Measurements from ENCODE around the gene C2orf78. TPM values are rescaled to one million over a fixed set of nuclear protein-coding genes. Genes with fewer than 3 reads are reported as not detected.

The C2orf78 gene
- total and polyA plus RNA-seq, 10 of the 15 experiments (the other 5 are each of a cell fraction or from before 2014, with no cell fraction given): 0.08 to 0.82 (median 0.40) TPM

GRCh38 chr2:73739101-73739500 is 44.9 kb upstream of the C2orf78 start:
- H3K79me2 ChIP-seq (ENCODE audit: control insufficient read depth, insufficient read depth, low read length): peaks cover 18% of the 10 kb centered on the region
- no peak overlapping the region for H3K4me2 ChIP-seq (ENCODE audit: control insufficient read depth, insufficient read depth)
- ChIA-PET CTCF (interaction anchor here (0.6 kb wide), 2 partner anchors 380 to 657 kb away, joined by 3 read pairs; no protein-coding TSS in a partner anchor), SMC1A (ENCODE audit: uncharacterized antibody, unreplicated experiment) (interaction anchor here (1.1 kb wide), 1 partner anchor 9 kb away, joined by 3 read pairs; no protein-coding TSS in a partner anchor), POLR2A (no interaction called here), RAD21 (ENCODE audit: unreplicated experiment) (no interaction called here)
- in situ Hi-C loops (cut with MboI) (no loop called here), intact Hi-C loops (cut with micrococcal nuclease; ENCODE audit: unreplicated experiment) (no loop called here)
- BruUV-seq (replicated peaks): no TSS peak
- no peak for DNase-seq (ENCODE audit: low read depth, low spot score)
- 0 out of 2 replicates have a peak, but pooled peaks cover 4% of the 10 kb centered on the region for H3K4me1 ChIP-seq (ENCODE audit: control insufficient read depth, insufficient read depth, low read length)
- no peak for ATAC-seq
- no peak for TF ChIP-seq PBX3 (IDR thresholded peaks at IDR 0.05; ENCODE audit: insufficient replicate concordance, low read depth, low read length)
- no peak for TF ChIP-seq ZNF217 (IDR thresholded peaks at IDR 0.05)
- no peak for TF ChIP-seq BCL11A (IDR thresholded peaks at IDR 0.05; ENCODE audit: low read depth, low read length)
- TF ChIP-seq ZBTB40 (IDR thresholded peaks at IDR 0.05; ENCODE audit: borderline replicate concordance): no peak
- TF ChIP-seq SMC3 (IDR thresholded peaks at IDR 0.05; ENCODE audit: borderline replicate concordance, low read length): no peak
- TF ChIP-seq EP300 (IDR thresholded peaks at IDR 0.05; ENCODE audit: borderline replicate concordance in 1 of 2, control insufficient read depth in 1 of 2, low read depth in 2 of 2, low read length in 2 of 2): no peak
- TF ChIP-seq BCL3 (IDR thresholded peaks at IDR 0.05; ENCODE audit: borderline replicate concordance, insufficient read depth, low read depth, low read length, poor library complexity, severe bottlenecking): no peak
- no peak overlapping the region for H3K9ac ChIP-seq (ENCODE audit: control insufficient read depth, insufficient read depth, low read length)
- H4K20me1 ChIP-seq (ENCODE audit: control insufficient read depth, insufficient read depth): no peaks in the 10 kb centered on the region
- FAIRE-seq: no peak
- WGBS (ENCODE audit: insufficient coverage, insufficient replicate concordance, low lambda C conversion rate, missing lambda C conversion rate): 90% methylated on average over 3 of the region's 3 CpGs
- no peak overlapping the region for H3K27ac ChIP-seq (ENCODE audit: control insufficient read depth, insufficient read depth)
- H3K27me3 ChIP-seq (replicated peaks in 1 of 2; ENCODE audit: control insufficient read depth in 2 of 2, insufficient read depth in 2 of 2, low read length in 1 of 2): no peaks in the 10 kb centered on the region
- H2AFZ ChIP-seq (ENCODE audit: control insufficient read depth, low read depth, low read length): no peak overlapping the region
- no peak overlapping the region for H3K4me3 ChIP-seq
- H3K36me3 ChIP-seq (ENCODE audit: control insufficient read depth in 2 of 2, insufficient read depth in 2 of 2, low read length in 1 of 2): 0 out of 4 replicates have a peak, but pooled peaks cover 0 to 3% of the 10 kb centered on the region in 2 experiments
- H3K9me3 ChIP-seq (replicated peaks; ENCODE audit: control insufficient read depth, insufficient read depth, low read length): no peaks in the 10 kb centered on the region; the same call in 1 of the 3 replicates
